ENCODE data around the gene HS6ST3.

Gene HS6ST3

DNA sequence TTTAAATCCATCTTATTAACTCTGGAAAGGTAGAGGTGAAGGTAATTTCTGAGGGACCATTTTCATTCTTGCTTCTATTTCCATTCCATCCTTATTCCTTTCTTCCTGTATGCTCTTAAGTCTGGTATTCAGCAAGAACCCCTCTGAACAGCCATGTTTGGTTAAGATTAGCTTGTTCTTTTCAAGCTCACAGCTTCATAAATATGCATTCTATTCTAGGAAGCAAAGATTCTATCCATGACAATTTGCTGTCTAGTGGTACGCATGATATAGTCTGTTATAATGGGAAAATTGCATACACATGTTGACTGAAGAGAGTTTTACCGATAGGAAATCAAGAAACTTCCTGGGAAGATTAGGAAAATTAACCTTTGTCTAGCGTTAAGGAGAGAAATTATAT lies 218.7 kb downstream of the HS6ST3 start:
- no peak for DNase-seq (ENCODE audit: low read depth)

- no peak for DNase-seq (ENCODE audit: low read depth)
Measured at GRCh38 chr13:96314974-96315373, 225.1 kb downstream of the HS6ST3 start.

DNA sequence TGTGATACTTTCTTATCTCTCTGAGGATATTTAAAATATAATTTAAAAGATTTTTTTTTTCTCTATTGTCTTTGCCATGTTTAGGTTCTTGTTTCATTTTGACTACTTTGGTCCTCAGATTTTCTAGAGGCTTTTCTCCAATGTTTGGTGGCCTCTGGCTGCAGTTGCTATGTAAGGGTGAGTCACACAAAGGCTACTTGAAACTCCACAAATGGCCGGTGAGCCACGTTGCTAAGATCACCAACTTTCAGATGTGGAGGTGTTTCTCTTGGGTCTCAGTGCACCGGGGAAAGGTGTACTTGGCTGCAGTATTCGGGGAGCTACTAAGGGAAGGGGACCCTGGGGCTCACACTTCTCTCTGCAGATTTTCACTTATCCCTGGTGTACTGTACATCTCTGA lies 248.1 kb downstream of the HS6ST3 start:
- DNase-seq (ENCODE audit: low read depth), result no peak

DNA sequence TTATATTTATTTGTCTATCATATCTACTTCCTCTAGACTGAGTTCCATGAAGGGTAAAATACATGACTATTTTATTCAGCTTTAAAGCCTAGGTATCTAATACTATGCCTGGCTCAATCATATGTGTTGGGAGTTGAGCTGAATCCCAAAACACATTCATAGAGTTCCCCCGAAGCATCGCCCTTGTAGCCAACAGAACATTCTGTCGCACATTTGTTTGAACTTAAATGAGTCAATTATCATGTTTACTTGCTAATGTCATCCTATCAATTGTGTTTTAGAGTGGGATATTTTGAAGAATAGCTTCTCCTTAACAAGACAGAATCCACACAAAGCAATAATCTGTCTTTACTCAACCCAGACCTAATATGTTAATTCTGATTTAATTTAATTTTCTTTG lies 252.4 kb downstream of the HS6ST3 start:
- no peak for DNase-seq (ENCODE audit: low read depth)

GRCh38 chr13:96342852-96343465 lies 253.1 kb downstream of the HS6ST3 start:
- no peak for DNase-seq (ENCODE audit: low read depth)

DNA sequence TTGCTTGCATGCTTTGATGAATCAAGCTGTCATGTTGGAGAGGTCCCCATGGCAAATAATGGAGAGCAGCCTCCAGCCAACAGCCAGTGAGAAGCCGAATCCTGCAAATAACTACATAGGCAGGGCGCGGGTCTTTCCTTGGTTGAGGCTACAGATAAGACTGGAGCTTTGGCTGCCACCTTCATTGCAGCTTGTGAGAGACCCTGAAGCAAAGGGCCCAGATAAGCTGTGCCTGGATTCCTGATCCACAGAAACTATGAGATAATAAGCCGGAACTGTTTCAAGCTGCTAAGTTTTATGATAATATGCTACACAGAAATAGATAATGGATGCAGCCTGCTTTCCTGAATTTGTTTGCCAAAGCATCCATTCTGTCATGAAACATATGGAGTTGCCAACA lies 257.0 kb downstream of the HS6ST3 start:
- no peak for DNase-seq (ENCODE audit: low read depth)

GRCh38 chr13:96373597-96373996 lies 283.7 kb downstream of the HS6ST3 start:
- DNase-seq (ENCODE audit: low read depth), result no peak

- no peak for DNase-seq (ENCODE audit: low read depth)
Measured at GRCh38 chr13:96377835-96378234, 287.9 kb downstream of the HS6ST3 start.

- no peak for DNase-seq (ENCODE audit: low read depth)
Measured at GRCh38 chr13:96379967-96380366, 290.1 kb downstream of the HS6ST3 start.

- no peak for DNase-seq (ENCODE audit: low read depth)
Measured at GRCh38 chr13:96381681-96382080, 291.8 kb downstream of the HS6ST3 start.

DNA sequence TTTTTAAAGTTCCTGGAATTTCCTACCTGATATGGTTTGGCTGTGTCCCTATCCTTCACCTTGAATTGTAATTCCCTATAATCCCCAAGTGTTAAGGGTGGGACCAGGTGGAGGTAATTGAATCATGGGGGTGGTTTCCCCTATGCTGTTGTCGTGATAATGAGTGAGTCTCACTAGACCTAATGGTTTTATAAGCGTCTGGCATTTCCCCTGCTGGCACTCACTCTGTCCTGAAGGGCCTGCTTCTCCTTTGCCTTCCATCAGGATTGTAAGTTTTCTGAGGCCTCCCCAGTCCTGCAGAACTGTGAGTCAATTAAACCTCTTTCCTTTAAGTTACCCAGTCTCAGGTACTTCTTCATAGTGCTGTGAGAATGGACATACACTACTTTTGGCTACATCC lies 298.7 kb downstream of the HS6ST3 start:
- no peak for DNase-seq (ENCODE audit: low read depth)

GRCh38 chr13:96391606-96392005 lies 301.7 kb downstream of the HS6ST3 start:
- no peak for DNase-seq (ENCODE audit: low read depth)

- no peak for DNase-seq (ENCODE audit: low read depth)
Measured at GRCh38 chr13:96397807-96398206, 307.9 kb downstream of the HS6ST3 start.

DNA sequence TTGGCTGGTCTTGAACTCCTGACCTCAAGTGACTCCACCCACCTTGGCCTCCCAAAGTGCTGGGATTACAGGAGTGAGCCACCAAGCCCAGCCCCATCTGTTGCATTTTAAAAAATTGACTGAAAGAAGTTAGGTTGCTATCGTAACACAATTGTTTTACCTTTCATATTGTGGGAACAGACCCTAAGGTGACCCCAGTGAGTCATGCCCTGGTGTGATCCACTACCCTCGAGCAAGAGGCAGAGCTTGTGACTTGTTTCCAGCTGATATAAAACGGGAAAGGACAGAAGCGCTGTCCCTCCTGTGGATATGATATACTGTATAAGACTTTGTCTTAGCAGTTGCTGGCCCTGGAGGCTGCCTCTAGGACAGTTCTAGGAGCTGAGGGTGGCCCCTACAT lies 308.6 kb downstream of the HS6ST3 start:
- DNase-seq (ENCODE audit: low read depth), result no peak

- DNase-seq (ENCODE audit: low read depth), result no peak
Measured at GRCh38 chr13:96403241-96403640, 313.3 kb downstream of the HS6ST3 start.

DNA sequence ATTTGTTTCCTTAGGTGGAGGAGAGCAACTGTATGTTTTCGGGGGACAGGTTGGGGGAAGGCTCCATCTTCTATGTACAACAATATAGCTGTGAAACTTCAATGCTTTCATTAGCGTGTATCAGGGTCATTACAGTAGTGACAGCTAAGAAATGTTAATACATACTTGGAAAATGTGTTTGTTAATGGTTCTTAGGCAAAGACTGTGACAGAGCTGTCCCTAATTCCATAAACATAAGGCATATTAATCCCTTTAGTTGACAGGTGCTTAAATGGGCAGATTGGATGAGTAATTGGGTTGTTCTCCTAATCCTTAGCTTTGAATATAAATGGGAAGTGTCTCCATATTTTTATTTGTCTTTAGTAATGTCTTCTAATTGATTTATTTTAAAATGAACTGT lies 313.7 kb downstream of the HS6ST3 start:
- DNase-seq (ENCODE audit: low read depth), result no peak

- DNase-seq (ENCODE audit: low read depth), result no peak
Measured at GRCh38 chr13:96415831-96416385, 326.0 kb downstream of the HS6ST3 start.

DNA sequence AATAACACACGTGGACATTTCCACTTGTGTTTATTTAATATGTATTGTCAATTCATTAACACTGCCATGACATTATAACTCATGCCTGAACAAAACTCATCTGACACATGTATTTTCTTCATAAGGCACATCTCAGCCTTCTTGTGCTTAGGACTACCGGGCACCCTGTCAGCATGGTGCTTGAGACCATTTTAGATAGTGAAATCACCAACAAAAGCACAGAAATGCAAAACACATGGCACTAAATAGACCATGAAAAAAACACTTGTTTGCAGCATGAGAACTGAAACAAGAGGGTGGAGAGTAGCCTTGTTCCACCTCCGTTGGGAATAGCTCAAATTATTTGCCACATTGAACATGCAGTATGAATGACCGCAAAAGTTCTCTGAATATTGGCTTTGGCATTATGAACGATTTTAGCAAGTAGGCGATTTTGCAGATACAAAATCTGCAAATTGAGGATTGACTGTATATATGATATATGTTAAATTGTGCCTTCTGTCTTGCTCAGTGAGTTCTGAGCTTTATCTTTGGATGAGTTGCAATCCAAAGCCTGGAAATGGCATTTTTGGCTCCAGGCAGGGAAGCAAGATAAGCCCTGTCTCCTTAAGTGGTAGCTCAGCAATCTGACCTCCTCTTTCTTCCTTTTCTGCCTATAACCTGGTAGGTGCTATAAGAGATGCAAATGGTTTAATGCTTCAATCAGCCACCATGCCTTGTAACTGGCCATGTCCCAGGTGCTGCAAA lies 328.2 kb downstream of the HS6ST3 start:
- DNase-seq (ENCODE audit: low read depth), result no peak

DNA sequence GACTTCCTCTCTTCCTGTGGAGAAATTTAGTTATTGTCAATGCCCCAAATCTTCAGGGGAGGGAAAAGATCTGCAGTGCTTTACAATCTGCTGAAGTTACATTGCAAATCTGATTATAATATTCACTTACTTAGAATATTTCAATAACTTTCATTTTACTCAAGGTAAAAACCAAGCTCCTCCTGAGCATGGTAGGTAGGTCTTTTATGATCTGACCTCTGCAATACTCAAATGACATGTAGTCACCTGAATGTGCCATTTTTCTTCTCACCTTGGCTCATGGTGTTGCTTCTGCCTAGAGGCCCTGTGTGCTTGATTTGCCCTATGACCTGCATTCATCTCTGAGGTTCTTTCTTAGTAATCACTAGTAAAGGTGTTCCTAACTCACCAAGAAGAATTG lies 331.4 kb downstream of the HS6ST3 start:
- DNase-seq (ENCODE audit: low read depth), result no peak

GRCh38 chr13:96422002-96422401 lies 332.1 kb downstream of the HS6ST3 start:
- no peak for DNase-seq (ENCODE audit: low read depth)

DNA sequence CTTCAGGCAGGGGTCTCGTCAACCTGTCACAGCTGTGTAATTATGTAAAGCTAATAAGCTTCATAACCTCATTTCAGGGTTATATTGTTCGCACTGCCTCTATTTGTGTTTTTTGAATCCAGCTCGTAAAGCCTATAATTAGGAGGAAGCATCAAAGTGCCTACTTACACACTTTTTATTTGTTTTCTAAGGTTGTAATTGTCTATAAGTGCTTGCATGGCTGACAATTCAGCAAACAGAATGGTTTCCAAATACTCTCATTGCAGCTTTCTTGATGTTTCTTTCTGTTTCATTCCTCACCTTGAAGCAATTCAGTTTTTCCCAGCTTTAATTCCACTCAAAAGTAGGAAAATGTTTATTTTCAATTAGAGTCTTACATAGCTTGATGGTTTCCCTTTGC lies 336.3 kb downstream of the HS6ST3 start:
- DNase-seq (ENCODE audit: low read depth), result no peak

GRCh38 chr13:96428911-96429310 lies 339.0 kb downstream of the HS6ST3 start:
- no peak for DNase-seq (ENCODE audit: low read depth)

DNA sequence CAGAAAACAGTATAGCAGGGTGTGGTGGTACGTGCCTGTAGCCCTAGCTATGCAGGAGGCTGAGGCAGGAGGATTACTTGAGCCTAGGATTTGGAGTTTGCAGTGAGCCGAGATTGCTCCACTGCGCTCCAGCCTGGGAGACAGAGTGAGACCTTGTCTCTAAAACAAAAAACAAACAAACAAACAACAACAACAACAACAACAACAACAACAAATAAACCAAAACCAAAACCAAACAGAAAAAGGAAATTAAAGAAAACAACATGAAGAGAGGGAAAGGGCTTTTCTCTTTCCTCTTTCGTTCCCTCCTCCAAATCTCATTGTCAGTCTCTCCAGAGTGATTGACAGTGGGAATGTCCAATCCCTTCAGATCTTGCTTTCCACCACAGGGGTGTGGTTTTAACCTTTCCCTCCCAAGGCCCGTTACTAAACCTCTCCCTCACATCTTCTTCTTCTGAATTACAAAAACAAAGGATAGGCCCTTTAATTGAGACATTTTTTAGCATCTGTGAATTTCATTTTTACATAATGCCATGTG lies 341.2 kb downstream of the HS6ST3 start:
- DNase-seq (ENCODE audit: low read depth), result no peak
